GM12878 (cell line): ENCODE measurements around the gene TSC22D3. TPM values are rescaled to one million over a fixed set of nuclear protein-coding genes. Genes with fewer than 3 reads are reported as not detected.

Experiments used
- ATAC-seq: fragments of 200-7000 bp; cut with Tn5 transposase; 3 replicates; pipeline ENCODE4 v1.9.1; 2020; ENCODE audit warnings: mild to moderate bottlenecking, moderate library complexity
- BruUV-seq: library from RNA; stranded (reverse); fragments of 400-500 nt; replicated peaks from 2 replicates; lab custom pipeline; 2021; lab: Mats Ljungman, UMichigan
- CTCF ChIA-PET: fragments of 300-600 bp; sonication (Branson Sonifier 250); formaldehyde crosslinking; extraction: SDS; loops from one replicate; lab custom pipeline; 2021; ENCODE audit warnings: inconsistent platforms; lab: Yijun Ruan, JAX
- POLR2A ChIA-PET: fragments of 350-600 bp; formaldehyde crosslinking; extraction: SDS; loops from one replicate; lab custom pipeline; 2021; ENCODE audit warnings: inconsistent platforms; lab: Charles Lee
- RAD21 ChIA-PET: fragments of 300-600 bp; sonication (Branson Sonifier 250); formaldehyde crosslinking; loops from one replicate; lab custom pipeline; 2023; ENCODE audit warnings: antibody characterized with exemption; ENCODE audit not compliant: unreplicated experiment; lab: Charles Lee
- SMC1A ChIA-PET: fragments of 300-600 bp; sonication (Branson Sonifier 250); formaldehyde crosslinking; loops from one replicate; lab custom pipeline; 2023; ENCODE audit not compliant: unreplicated experiment, uncharacterized antibody; lab: Charles Lee
- DNase-seq: peaks from one replicate; pipeline ENCODE4 v3.0.0-alpha.2; 2011; ENCODE audit warnings: low read depth, low spot score
- FAIRE-seq: peaks from 3 replicates; lab custom pipeline; 2011; peaks lifted over from hg19 to GRCh38; lab: Jason Lieb, UNC
- H2AFZ ChIP-seq: 2 replicates; pipeline ENCODE4 v1.6.0; 2011; ENCODE audit warnings: low read depth, low read length, control low read depth; ENCODE audit not compliant: control insufficient read depth
- H3K27ac ChIP-seq: 2 replicates; pipeline ENCODE4 v1.5.1; 2011; ENCODE audit warnings: control low read depth; ENCODE audit not compliant: control insufficient read depth, insufficient read depth
- H3K27me3 ChIP-seq, 2 experiments: replicated peaks in 1 of 2; 2 replicates each; pipeline versions ENCODE4 v1.6.0 to v1.6.1; 2011; ENCODE audit warnings: low read length in 1 of 2; ENCODE audit not compliant: control insufficient read depth in 2 of 2, insufficient read depth in 2 of 2
- H3K36me3 ChIP-seq, 2 experiments: 2 replicates each; pipeline ENCODE4 v1.5.1; 2011; ENCODE audit warnings: low read length in 1 of 2; ENCODE audit not compliant: control insufficient read depth in 2 of 2, insufficient read depth in 2 of 2
- H3K4me1 ChIP-seq: 2 replicates; pipeline ENCODE4 v1.6.1; 2011; ENCODE audit warnings: mild to moderate bottlenecking, low read length, moderate library complexity, mixed read lengths; ENCODE audit not compliant: control insufficient read depth, insufficient read depth
- H3K4me2 ChIP-seq: 2 replicates; pipeline ENCODE4 v1.6.0; 2011; ENCODE audit warnings: control low read depth; ENCODE audit not compliant: control insufficient read depth, insufficient read depth
- H3K4me3 ChIP-seq: fragments of 200-600 bp; sonication (generic); 2 replicates; pipeline ENCODE4 v1.5.1; 2016
- H3K79me2 ChIP-seq: 2 replicates; pipeline ENCODE4 v1.6.0; 2011; ENCODE audit warnings: low read length; ENCODE audit not compliant: control insufficient read depth, insufficient read depth
- H3K9ac ChIP-seq: 2 replicates; pipeline ENCODE4 v1.8.0; 2011; ENCODE audit warnings: low read length, control low read depth, mixed read lengths; ENCODE audit not compliant: control insufficient read depth, insufficient read depth
- H3K9me3 ChIP-seq: replicated peaks from 3 replicates; pipeline ENCODE4 v1.5.1; 2011; ENCODE audit warnings: mild to moderate bottlenecking, low read length; ENCODE audit not compliant: control insufficient read depth, insufficient read depth
- H4K20me1 ChIP-seq: 2 replicates; pipeline ENCODE4 v1.6.0; 2011; ENCODE audit not compliant: control insufficient read depth, insufficient read depth
- BCL11A ChIP-seq: IDR thresholded peaks from 2 replicates; pipeline ENCODE4 v1.6.1; 2011; ENCODE audit warnings: low read depth, low read length
- CBX5 ChIP-seq: sonication (generic); IDR thresholded peaks from 2 replicates; pipeline ENCODE4 v1.6.1; 2016; ENCODE audit warnings: low read depth, moderate library complexity, mild to moderate bottlenecking, inconsistent platforms
- CREM ChIP-seq: IDR thresholded peaks from 2 replicates; pipeline ENCODE4 v1.6.1; 2014; ENCODE audit warnings: antibody characterized with exemption, low read depth
- POLR2AphosphoS2 ChIP-seq: IDR thresholded peaks from 2 replicates; pipeline ENCODE4 v1.6.1; 2011; ENCODE audit warnings: low read depth, mild to moderate bottlenecking, low read length, improper control_type of control experiment, moderate library complexity
- RAD51 ChIP-seq: fragments of 450-650 bp; IDR thresholded peaks from 2 replicates; pipeline ENCODE4 v1.6.1; 2016; ENCODE audit warnings: moderate library complexity, mild to moderate bottlenecking, inconsistent platforms
- RFX5 ChIP-seq: IDR thresholded peaks from 2 replicates; pipeline ENCODE4 v1.6.1; 2011; ENCODE audit warnings: low read depth, low read length, improper control_type of control experiment
- TARDBP ChIP-seq: IDR thresholded peaks from 2 replicates; pipeline ENCODE4 v1.6.1; 2016; ENCODE audit warnings: borderline replicate concordance
- TCF3 ChIP-seq: IDR thresholded peaks from 2 replicates; pipeline ENCODE4 v1.6.1; 2012; ENCODE audit warnings: low read depth, mild to moderate bottlenecking, low read length, borderline replicate concordance; ENCODE audit not compliant: insufficient read depth
- ZNF207 ChIP-seq: fragments of 450-650 bp; IDR thresholded peaks from 2 replicates; pipeline ENCODE4 v1.6.1; 2014; ENCODE audit warnings: antibody characterized with exemption, mild to moderate bottlenecking, borderline replicate concordance
- WGBS: methylation state at CpG from one replicate; pipeline ENCODE4 v1.1.6; 2016; ENCODE audit warnings: low lambda C conversion rate; ENCODE audit not compliant: insufficient replicate concordance, insufficient coverage; ENCODE audit errors: missing lambda C conversion rate; 5-methylcytosine and 5-hydroxymethylcytosine counted together
- in situ Hi-C: fragments of 300-500 bp; cut with MboI; formaldehyde crosslinking; loops from 9 replicates; pipeline ENCODE4 v1.14.3; 2018; ENCODE audit warnings: mixed read lengths
- intact Hi-C: fragments of 100-400 bp; cut with micrococcal nuclease; formaldehyde crosslinking; loops from one replicate; pipeline ENCODE4 v1.14.2; 2022; ENCODE audit not compliant: unreplicated experiment
- polyA plus RNA-seq, 11 experiments: library from polyadenylated mRNA; depleted of rRNA in 4 of 11; unstranded in 6 of 11; stranded (reverse) in 5 of 11; fragments of >200 nt; fragmentation: Nextera tagmentation in 4 of 11; fragmentation: Illumina TruSeq in 1 of 11; extraction: Ambion mirVana in 4 of 11; extraction: Trizol in 1 of 11; gene quantifications; 1 replicate in 1 of 11; 2 replicates in 10 of 11; pipeline versions ENCODE4 v1.2.1 to v1.2.3, GENCODE V29; 2011 to 2016; ENCODE audit warnings: inconsistent platforms in 2 of 11, missing spikeins in 2 of 11, low read depth in 1 of 11
- total RNA-seq, 4 experiments: library from RNA; depleted of rRNA in 3 of 4; stranded (reverse); fragments of >200 nt in 3 of 4; fragmentation: Illumina TruSeq in 1 of 4; extraction: Trizol in 1 of 4; gene quantifications; 2 replicates each; pipeline versions ENCODE4 v1.2.1 to v1.2.3, GENCODE V29; 2013 to 2021
- TF ChIP-seq, protein P1 (sequence below): IDR thresholded peaks from 2 replicates; pipeline ENCODE4 v1.6.1; 2012; ENCODE audit warnings: low read depth, low read length, improper control_type of control experiment
- TF ChIP-seq, protein P2 (sequence below): fragments of 450-650 bp; IDR thresholded peaks from 2 replicates; pipeline ENCODE4 v1.6.1; 2014; ENCODE audit warnings: mild to moderate bottlenecking
- TF ChIP-seq, protein P3 (sequence below): fragments of 450-650 bp; IDR thresholded peaks from 2 replicates; pipeline ENCODE4 v1.6.1; 2016; ENCODE audit warnings: mild to moderate bottlenecking

Gene TSC22D3
- total and polyA plus RNA-seq, 10 of the 15 experiments (the other 5 are each of a cell fraction or from before 2014, with no cell fraction given), result 4.6 to 122 (median 16.1) TPM

DNA sequence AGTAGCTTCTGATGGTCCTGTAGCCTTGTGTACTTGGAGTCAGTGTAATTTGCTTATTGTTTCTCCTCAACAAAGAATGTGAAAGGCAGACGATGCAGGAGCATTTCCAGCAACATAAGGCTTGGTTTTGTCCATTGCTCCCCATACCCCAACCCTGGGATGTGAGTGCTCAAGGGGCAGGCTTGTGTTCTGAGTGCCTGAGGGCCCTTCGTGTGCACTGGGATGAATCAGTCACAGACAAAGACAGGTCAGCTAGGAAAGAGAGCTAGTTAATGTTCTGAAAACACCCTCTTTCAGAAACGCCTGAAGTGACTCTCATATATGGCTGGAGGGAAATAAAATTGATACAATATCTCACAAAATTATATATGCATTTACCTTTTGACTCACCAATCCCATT is 88.1 kb downstream of the TSC22D3 start:
- 39% methylated on average over 3 of the region's 3 CpGs for WGBS
- no peak overlapping the region for H3K4me3 ChIP-seq
- H3K79me2 ChIP-seq, result no peaks in the 10 kb centered on the region
- CTCF ChIA-PET, result interaction anchor here (0.7 to 2.7 kb wide), 6 partner anchors 10 to 150 kb away, joined by 3 to 13 read pairs (median 4); no protein-coding TSS in a partner anchor
- in situ Hi-C loops (no loop called here), intact Hi-C loops (no loop called here)
- H3K27ac ChIP-seq, result no peak overlapping the region
- no peak overlapping the region for H3K9ac ChIP-seq
- TF ChIP-seq, protein P1, sequence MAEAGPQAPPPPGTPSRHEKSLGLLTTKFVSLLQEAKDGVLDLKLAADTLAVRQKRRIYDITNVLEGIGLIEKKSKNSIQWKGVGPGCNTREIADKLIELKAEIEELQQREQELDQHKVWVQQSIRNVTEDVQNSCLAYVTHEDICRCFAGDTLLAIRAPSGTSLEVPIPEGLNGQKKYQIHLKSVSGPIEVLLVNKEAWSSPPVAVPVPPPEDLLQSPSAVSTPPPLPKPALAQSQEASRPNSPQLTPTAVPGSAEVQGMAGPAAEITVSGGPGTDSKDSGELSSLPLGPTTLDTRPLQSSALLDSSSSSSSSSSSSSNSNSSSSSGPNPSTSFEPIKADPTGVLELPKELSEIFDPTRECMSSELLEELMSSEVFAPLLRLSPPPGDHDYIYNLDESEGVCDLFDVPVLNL, result no peak
- TF ChIP-seq, protein P2, sequence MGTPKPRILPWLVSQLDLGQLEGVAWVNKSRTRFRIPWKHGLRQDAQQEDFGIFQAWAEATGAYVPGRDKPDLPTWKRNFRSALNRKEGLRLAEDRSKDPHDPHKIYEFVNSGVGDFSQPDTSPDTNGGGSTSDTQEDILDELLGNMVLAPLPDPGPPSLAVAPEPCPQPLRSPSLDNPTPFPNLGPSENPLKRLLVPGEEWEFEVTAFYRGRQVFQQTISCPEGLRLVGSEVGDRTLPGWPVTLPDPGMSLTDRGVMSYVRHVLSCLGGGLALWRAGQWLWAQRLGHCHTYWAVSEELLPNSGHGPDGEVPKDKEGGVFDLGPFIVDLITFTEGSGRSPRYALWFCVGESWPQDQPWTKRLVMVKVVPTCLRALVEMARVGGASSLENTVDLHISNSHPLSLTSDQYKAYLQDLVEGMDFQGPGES, result no peak
- TF ChIP-seq, protein P3, sequence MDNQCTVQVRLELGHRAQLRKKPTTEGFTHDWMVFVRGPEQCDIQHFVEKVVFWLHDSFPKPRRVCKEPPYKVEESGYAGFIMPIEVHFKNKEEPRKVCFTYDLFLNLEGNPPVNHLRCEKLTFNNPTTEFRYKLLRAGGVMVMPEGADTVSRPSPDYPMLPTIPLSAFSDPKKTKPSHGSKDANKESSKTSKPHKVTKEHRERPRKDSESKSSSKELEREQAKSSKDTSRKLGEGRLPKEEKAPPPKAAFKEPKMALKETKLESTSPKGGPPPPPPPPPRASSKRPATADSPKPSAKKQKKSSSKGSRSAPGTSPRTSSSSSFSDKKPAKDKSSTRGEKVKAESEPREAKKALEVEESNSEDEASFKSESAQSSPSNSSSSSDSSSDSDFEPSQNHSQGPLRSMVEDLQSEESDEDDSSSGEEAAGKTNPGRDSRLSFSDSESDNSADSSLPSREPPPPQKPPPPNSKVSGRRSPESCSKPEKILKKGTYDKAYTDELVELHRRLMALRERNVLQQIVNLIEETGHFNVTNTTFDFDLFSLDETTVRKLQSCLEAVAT, result no peak
- no peak for TF ChIP-seq BCL11A
- no peak for TF ChIP-seq POLR2AphosphoS2
- no peak for TF ChIP-seq CREM
- TF ChIP-seq TARDBP, result no peak
- TF ChIP-seq RAD51, result no peak
- no peak for TF ChIP-seq RFX5
- TF ChIP-seq ZNF207, result no peak
- TF ChIP-seq CBX5, result no peak
- TF ChIP-seq TCF3, result no peak
- FAIRE-seq (no peak), ATAC-seq (no peak), DNase-seq (no peak)
- H3K4me1 ChIP-seq, result peaks cover 18% of the 10 kb centered on the region
- H3K9me3 ChIP-seq, result no peaks in the 10 kb centered on the region
- RAD21 ChIA-PET, result interaction anchor here (0.7 to 2.8 kb wide), 6 partner anchors 10 to 29 kb away, joined by 3 to 17 read pairs (median 5); no protein-coding TSS in a partner anchor
- no TSS peak for BruUV-seq
- no peaks in the 10 kb centered on the region for H4K20me1 ChIP-seq
- POLR2A ChIA-PET, result interaction anchor here (0.9 to 1.8 kb wide), 4 partner anchors 10 to 57 kb away, joined by 3 to 10 read pairs (median 5); no protein-coding TSS in a partner anchor
- no peaks in the 10 kb centered on the region for H3K27me3 ChIP-seq
- H3K36me3 ChIP-seq, result no peaks in the 10 kb centered on the region
- H2AFZ ChIP-seq, result no peak overlapping the region
- no peak overlapping the region for H3K4me2 ChIP-seq
- SMC1A ChIA-PET, result interaction anchor here (2.1 to 5.9 kb wide), 5 partner anchors 11 to 29 kb away, joined by 5 to 51 read pairs (median 25); no protein-coding TSS in a partner anchor
